ENCODE results near the gene NLRC3. TPM values are rescaled to one million over a fixed set of nuclear protein-coding genes. Genes with fewer than 3 reads are reported as not detected.

The NLRC3 gene
- total and polyA plus RNA-seq, 7 donors, result 0.25 to 1.4 (median 0.76) TPM

DNA sequence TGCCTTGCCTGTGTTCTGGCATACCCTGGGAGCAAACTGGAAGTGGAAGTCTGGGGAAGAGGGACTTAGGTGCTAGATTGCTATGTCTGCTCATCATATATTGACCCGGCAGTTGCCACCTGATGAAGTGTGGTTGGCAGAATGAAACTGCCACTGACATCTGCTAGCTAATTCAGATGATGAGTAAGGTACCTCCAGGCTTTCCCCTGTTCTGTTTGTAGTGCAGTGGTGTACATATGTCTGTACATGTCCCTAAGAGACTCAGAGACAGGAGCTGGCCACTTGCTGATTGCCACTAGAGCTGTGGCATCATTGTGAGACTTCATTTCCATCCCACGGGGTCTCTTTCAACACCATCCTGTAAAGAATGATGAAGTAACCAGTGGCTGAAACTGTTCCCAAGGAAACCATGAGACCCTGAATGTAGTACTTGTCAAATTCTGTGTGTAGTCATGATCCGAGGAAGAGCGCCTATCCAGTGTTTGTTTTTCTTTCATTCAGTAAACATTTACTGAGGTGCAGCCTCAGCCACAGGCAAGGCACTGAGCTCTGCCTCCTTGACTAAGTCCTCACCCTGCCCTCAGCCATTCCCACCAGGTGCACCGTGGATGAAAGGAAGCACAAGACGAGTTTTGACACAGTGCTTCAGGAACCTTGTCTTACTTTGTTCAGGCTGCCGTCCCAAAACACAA lies 63.2 kb downstream of the NLRC3 start:
- Histone ChIP-seq H3K4me3 (no peak overlapping the region), H3K36me3 (ENCODE audit: insufficient read depth in 1 of 2, low read depth in 1 of 2) (peaks cover 2 to 100% of the 10 kb centered on the region in 2 donors), H3K9me3 (no peaks in the 10 kb centered on the region), H3K4me1 (no peaks in the 10 kb centered on the region), H3K27ac (no peak overlapping the region), H3K27me3 (ENCODE audit: insufficient read depth in 3 of 3, low read length in 2 of 3) (no peaks in the 10 kb centered on the region)
- 91 to 94% (median 92%) methylated on average over 7 of the region's 7 CpGs for WGBS, 3 donors
- intact Hi-C loops (cut with DNase I), result no loop called here
- TF ChIP-seq, protein P1, sequence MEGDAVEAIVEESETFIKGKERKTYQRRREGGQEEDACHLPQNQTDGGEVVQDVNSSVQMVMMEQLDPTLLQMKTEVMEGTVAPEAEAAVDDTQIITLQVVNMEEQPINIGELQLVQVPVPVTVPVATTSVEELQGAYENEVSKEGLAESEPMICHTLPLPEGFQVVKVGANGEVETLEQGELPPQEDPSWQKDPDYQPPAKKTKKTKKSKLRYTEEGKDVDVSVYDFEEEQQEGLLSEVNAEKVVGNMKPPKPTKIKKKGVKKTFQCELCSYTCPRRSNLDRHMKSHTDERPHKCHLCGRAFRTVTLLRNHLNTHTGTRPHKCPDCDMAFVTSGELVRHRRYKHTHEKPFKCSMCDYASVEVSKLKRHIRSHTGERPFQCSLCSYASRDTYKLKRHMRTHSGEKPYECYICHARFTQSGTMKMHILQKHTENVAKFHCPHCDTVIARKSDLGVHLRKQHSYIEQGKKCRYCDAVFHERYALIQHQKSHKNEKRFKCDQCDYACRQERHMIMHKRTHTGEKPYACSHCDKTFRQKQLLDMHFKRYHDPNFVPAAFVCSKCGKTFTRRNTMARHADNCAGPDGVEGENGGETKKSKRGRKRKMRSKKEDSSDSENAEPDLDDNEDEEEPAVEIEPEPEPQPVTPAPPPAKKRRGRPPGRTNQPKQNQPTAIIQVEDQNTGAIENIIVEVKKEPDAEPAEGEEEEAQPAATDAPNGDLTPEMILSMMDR (IDR thresholded peaks at IDR 0.05), result no peak
- no peak for ATAC-seq
- no peak for DNase-seq

DNA sequence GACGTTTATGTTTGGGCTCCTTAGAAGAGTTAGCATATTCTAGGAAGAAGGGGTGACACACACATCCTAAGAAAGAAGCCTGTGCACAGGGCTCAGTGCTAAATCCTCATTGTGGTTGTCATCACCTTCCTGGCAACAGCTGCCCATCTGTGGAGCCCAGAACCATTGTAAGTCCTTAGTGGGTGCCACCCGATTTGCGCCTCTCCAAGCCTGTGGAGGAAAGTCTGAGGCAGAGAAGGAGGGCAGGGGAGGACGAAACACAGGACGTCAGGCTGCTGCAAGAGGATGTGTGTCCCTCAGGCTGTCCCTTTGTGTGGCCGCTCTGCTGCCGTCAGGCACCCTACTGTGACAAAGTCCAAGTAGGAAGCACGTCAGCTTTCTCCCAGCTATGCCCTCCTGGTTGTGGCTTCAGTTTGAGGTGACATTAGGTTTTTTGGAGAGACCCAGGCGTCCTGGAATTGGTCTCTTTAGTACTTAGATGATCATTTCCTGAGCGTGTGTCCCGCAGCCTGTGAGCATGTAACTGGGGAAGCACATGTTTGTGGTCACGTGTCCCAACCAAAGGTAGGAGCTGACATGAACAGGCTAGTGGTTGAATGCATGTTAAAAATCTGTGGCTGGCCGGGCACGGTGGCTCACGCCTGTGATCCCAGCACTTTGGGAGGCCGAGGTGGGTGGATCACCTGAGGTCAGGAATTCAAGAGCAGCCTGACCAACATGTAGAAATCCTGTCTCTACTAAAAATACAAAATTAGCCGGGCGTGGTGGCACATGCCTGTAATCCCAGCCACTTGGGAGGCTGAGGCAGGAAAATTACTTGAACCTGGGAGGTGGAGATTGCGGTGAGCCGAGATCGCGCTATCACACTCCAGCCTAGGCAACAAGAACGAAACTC lies 65.7 kb downstream of the NLRC3 start:
- Histone ChIP-seq H3K27ac (no peak overlapping the region), H3K9me3 (no peaks in the 10 kb centered on the region), H3K4me1 (no peaks in the 10 kb centered on the region), H3K4me3 (no peak overlapping the region), H3K36me3 (ENCODE audit: insufficient read depth in 1 of 2, low read depth in 1 of 2) (peaks cover 4 to 98% of the 10 kb centered on the region in 2 donors), H3K27me3 (ENCODE audit: insufficient read depth in 3 of 3, low read length in 2 of 3) (no peaks in the 10 kb centered on the region)
- no peak for DNase-seq
- ATAC-seq, result no peak
- intact Hi-C loops (cut with DNase I), result no loop called here
- TF ChIP-seq, protein P1 (IDR thresholded peaks at IDR 0.05), result no peak
- WGBS, 3 donors, result 93 to 94% (median 93%) methylated on average over 23 of the region's 23 CpGs

DNA sequence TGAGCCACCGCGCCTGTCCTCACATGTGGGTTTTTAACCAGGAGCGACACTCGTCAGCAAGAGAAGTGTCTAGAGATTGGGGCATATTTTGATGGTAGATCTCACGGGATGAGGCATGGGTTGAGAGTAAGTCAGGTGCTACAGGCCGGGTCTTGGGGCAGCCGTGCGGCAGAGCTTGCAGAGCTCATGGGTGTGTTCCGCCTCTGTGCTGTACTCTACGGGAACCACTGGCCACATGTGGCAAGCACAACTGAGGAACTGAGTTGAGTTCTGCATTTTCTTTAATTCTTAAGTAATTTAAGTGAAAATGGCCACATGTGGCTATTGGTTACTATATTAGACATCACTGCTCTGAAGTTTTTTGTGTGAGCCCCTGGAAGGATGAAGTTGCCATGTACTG lies 66.8 kb downstream of the NLRC3 start:
- intact Hi-C loops (cut with DNase I), result no loop called here
- H3K4me1 ChIP-seq, result no peaks in the 10 kb centered on the region
- ATAC-seq (no peak), DNase-seq (no peak)
- TF ChIP-seq, protein P1 (IDR thresholded peaks at IDR 0.05), result no peak
- no peak overlapping the region for H3K27ac ChIP-seq
- H3K9me3 ChIP-seq, result no peaks in the 10 kb centered on the region
- H3K36me3 ChIP-seq (ENCODE audit: insufficient read depth in 1 of 2, low read depth in 1 of 2), result peaks cover 2 to 98% of the 10 kb centered on the region in 2 donors
- H3K4me3 ChIP-seq, result no peak overlapping the region
- 95 to 98% (median 97%) methylated on average over 10 of the region's 10 CpGs for WGBS, 3 donors
- no peaks in the 10 kb centered on the region for H3K27me3 ChIP-seq (ENCODE audit: insufficient read depth in 3 of 3, low read length in 2 of 3)

DNA sequence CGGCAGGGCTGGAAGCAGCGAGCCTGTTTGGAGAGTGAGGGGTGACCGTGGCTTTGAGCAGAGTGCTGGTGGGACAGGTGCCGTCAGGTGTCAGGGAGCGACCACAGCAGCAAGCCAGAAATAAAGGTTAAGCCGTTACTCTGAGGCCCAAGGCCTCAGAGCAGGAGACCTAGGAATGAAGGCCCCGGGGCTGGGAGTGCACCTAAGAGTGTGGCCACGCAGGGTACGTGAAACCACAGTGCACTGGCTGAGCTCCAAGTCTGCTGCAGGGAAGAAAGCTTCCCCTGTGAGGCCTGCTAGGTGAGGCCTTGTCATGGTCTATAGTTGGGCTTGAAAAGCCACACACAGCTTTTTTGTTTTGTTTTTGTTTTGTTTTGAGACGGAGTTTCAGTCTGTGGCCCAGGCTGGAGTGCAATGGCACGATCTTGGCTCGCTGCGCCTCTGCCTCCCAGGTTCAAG lies 67.7 kb downstream of the NLRC3 start:
- intact Hi-C loops (cut with DNase I), result no loop called here
- no peak overlapping the region for H3K27ac ChIP-seq
- WGBS, 3 donors, result 92 to 95% (median 94%) methylated on average over 13 of the region's 13 CpGs
- no peaks in the 10 kb centered on the region for H3K4me1 ChIP-seq
- H3K27me3 ChIP-seq (ENCODE audit: insufficient read depth in 3 of 3, low read length in 2 of 3), result no peaks in the 10 kb centered on the region
- H3K4me3 ChIP-seq, result no peak overlapping the region
- TF ChIP-seq, protein P1 (IDR thresholded peaks at IDR 0.05), result no peak
- ATAC-seq, result no peak
- no peaks in the 10 kb centered on the region for H3K9me3 ChIP-seq
- peaks cover 2 to 97% of the 10 kb centered on the region in 2 donors for H3K36me3 ChIP-seq (ENCODE audit: insufficient read depth in 1 of 2, low read depth in 1 of 2)
- no peak for DNase-seq

Measured in psoas muscle (tissue), 8 donors.